HCT116 (cell line): Measurements from ENCODE around the gene RIMOC1. TPM values are rescaled to one million over a fixed set of nuclear protein-coding genes. Genes with fewer than 3 reads are reported as not detected.

ENCODE experiments used
- ATAC-seq: fragments of 200-7000 bp; cut with Tn5 transposase; 2 replicates; pipeline ENCODE4 v1.9.1; 2020; ENCODE audit warnings: mild to moderate bottlenecking, moderate library complexity
- BruUV-seq: library from RNA; stranded (reverse); fragments of 400-500 nt; replicated peaks from 2 replicates; lab custom pipeline; 2021; lab: Mats Ljungman, UMichigan
- CTCF ChIA-PET: fragments of 300-600 bp; sonication (Branson Sonifier 250); formaldehyde crosslinking; loops from one replicate; lab custom pipeline; 2021; ENCODE audit warnings: antibody characterized with exemption; lab: Charles Lee
- POLR2A ChIA-PET: fragments of 300-600, 350-600 bp; sonication (Branson Sonifier 250); formaldehyde crosslinking; loops from one replicate; lab custom pipeline; 2021; ENCODE audit warnings: antibody characterized with exemption; lab: Charles Lee
- RAD21 ChIA-PET, 2 experiments: fragments of 300-600 bp; sonication (Branson Sonifier 250); formaldehyde crosslinking; loops; one replicate each; lab custom pipeline; 2023; ENCODE audit warnings: low total read pairs in 2 of 2; ENCODE audit not compliant: uncharacterized antibody in 2 of 2, unreplicated experiment in 2 of 2, low non-redundant PET in 1 of 2; lab: Charles Lee
- DNase-seq: peaks from one replicate; pipeline ENCODE4 v3.0.0-alpha.2; 2010; ENCODE audit warnings: low read depth, low spot score
- H2AFZ ChIP-seq: fragments of 200-600 bp; shearing (Covaris generic), sonication (generic); 2 replicates; pipeline ENCODE4 v1.6.1; 2017; ENCODE audit warnings: low read depth, mixed run types, mixed read lengths, antibody characterized with exemption, low read length; ENCODE audit not compliant: poor library complexity, severe bottlenecking
- H3K27ac ChIP-seq: 2 replicates; pipeline ENCODE4 v1.5.1; 2012; ENCODE audit warnings: low read depth, low read length
- H3K27me3 ChIP-seq: fragments of 200-600 bp; sonication (generic); 2 replicates; pipeline ENCODE4 v1.6.1; 2016; ENCODE audit warnings: mixed run types, low read length, mixed read lengths; ENCODE audit not compliant: insufficient read depth
- H3K36me3 ChIP-seq, 2 experiments: fragments of 200-500 bp in 1 of 2; fragments of 200-600 bp in 1 of 2; sonication (Bioruptor generic) in 1 of 2; sonication (generic) in 1 of 2; 2 replicates each; pipeline versions ENCODE4 v1.5.1 to v1.6.1; 2014 to 2016; ENCODE audit warnings: low read length in 2 of 2, inconsistent platforms in 1 of 2, mixed read lengths in 1 of 2, mixed run types in 1 of 2; ENCODE audit not compliant: insufficient read depth in 2 of 2, control insufficient read depth in 1 of 2
- H3K4me1 ChIP-seq, 2 experiments: fragments of 200-600 bp in 1 of 2; sonication (generic) in 1 of 2; 2 replicates each; pipeline versions ENCODE4 v1.5.1 to v1.6.1; 2012 to 2017; ENCODE audit warnings: low read length in 2 of 2, inconsistent platforms in 1 of 2, mild to moderate bottlenecking in 1 of 2, mixed read lengths in 1 of 2, mixed run types in 1 of 2, moderate library complexity in 1 of 2; ENCODE audit not compliant: insufficient read depth in 2 of 2, control insufficient read depth in 1 of 2
- H3K4me2 ChIP-seq: fragments of 200-600 bp; sonication (generic); 2 replicates; pipeline ENCODE4 v1.6.1; 2017; ENCODE audit warnings: mixed run types, low read length, mixed read lengths
- H3K4me3 ChIP-seq, 2 experiments: fragments of 200-600 bp in 1 of 2; sonication (generic) in 1 of 2; replicated peaks in 1 of 2; 2 replicates each; pipeline ENCODE4 v1.5.1; 2011 to 2016; ENCODE audit warnings: low read length in 2 of 2, control low read depth in 1 of 2, low read depth in 1 of 2, mild to moderate bottlenecking in 1 of 2, mixed read lengths in 1 of 2, mixed run types in 1 of 2
- H3K79me2 ChIP-seq: fragments of 200-600 bp; sonication (generic); 2 replicates; pipeline ENCODE4 v1.6.1; 2017; ENCODE audit warnings: mild to moderate bottlenecking, mixed run types, low read length, moderate library complexity, mixed read lengths; ENCODE audit not compliant: insufficient read depth
- H3K9ac ChIP-seq: fragments of 200-600 bp; sonication (generic); 2 replicates; pipeline ENCODE4 v1.6.1; 2016; ENCODE audit warnings: low read length, mixed read lengths
- H3K9me2 ChIP-seq: fragments of 200-600 bp; sonication (generic), shearing (Covaris generic); 2 replicates; pipeline ENCODE4 v1.6.1; 2017; ENCODE audit warnings: mixed run types, mild to moderate bottlenecking, moderate library complexity; ENCODE audit not compliant: insufficient read depth
- H3K9me3 ChIP-seq, 2 experiments: fragments of 200-500 bp in 1 of 2; fragments of 200-600 bp in 1 of 2; sonication (Bioruptor generic) in 1 of 2; sonication (generic) in 1 of 2; 2 replicates each; pipeline ENCODE4 v1.6.1; 2014 to 2017; ENCODE audit warnings: low read length in 2 of 2, mixed read lengths in 2 of 2, inconsistent platforms in 1 of 2, low read depth in 1 of 2, mild to moderate bottlenecking in 1 of 2, mixed run types in 1 of 2, moderate library complexity in 1 of 2; ENCODE audit not compliant: control insufficient read depth in 1 of 2, insufficient read depth in 1 of 2
- H4K20me1 ChIP-seq: fragments of 200-600 bp; sonication (generic), shearing (Covaris generic); 2 replicates; pipeline ENCODE4 v1.6.1; 2017; ENCODE audit warnings: mixed run types, mild to moderate bottlenecking, moderate library complexity; ENCODE audit not compliant: insufficient read depth
- ELF1 ChIP-seq: IDR thresholded peaks from 2 replicates; pipeline ENCODE4 v1.6.1; 2012; ENCODE audit warnings: low read depth, borderline replicate concordance
- JUND ChIP-seq: IDR thresholded peaks from 2 replicates; pipeline ENCODE4 v1.6.1; 2012
- POLR2A ChIP-seq: IDR thresholded peaks from 2 replicates; pipeline ENCODE4 v1.7.0; 2011; ENCODE audit warnings: borderline replicate concordance; ENCODE audit not compliant: insufficient read depth, insufficient read length; ENCODE audit errors: extremely low read depth
- POLR2AphosphoS5 ChIP-seq: IDR thresholded peaks from 2 replicates; pipeline ENCODE4 v1.6.1; 2011; ENCODE audit warnings: mild to moderate bottlenecking, low read depth, low read length, moderate library complexity
- SIN3A ChIP-seq: IDR thresholded peaks from 2 replicates; pipeline ENCODE4 v1.6.1; 2012; ENCODE audit warnings: low read depth
- SRF ChIP-seq: IDR thresholded peaks from 2 replicates; pipeline ENCODE4 v1.6.1; 2012; ENCODE audit warnings: low read depth
- YY1 ChIP-seq: IDR thresholded peaks from 2 replicates; pipeline ENCODE4 v1.6.1; 2011; ENCODE audit warnings: low read length, low read depth, moderate library complexity, mild to moderate bottlenecking; ENCODE audit not compliant: insufficient replicate concordance; ENCODE audit errors: extremely low read depth
- ZFX ChIP-seq: fragments of 450-650 bp; IDR thresholded peaks from 2 replicates; pipeline ENCODE4 v1.6.1; 2017
- intact Hi-C: fragments of 100-400 bp; cut with micrococcal nuclease; formaldehyde crosslinking; loops from 2 replicates; pipeline ENCODE4 v1.10.0; 2022
- total RNA-seq: library from RNA; stranded (reverse); gene quantifications from one replicate; pipeline ENCODE4 v1.2.1, GENCODE V29; 2021; ENCODE audit not compliant: unreplicated experiment
- TF ChIP-seq, protein P1 (sequence below): IDR thresholded peaks from 2 replicates; pipeline ENCODE4 v1.6.1; 2011; ENCODE audit warnings: mild to moderate bottlenecking, low read length, moderate library complexity; ENCODE audit not compliant: insufficient replicate concordance; ENCODE audit errors: extremely low read depth

Gene RIMOC1
- total RNA-seq, 1 experiment from 2014 or later, result 28.2 TPM

DNA sequence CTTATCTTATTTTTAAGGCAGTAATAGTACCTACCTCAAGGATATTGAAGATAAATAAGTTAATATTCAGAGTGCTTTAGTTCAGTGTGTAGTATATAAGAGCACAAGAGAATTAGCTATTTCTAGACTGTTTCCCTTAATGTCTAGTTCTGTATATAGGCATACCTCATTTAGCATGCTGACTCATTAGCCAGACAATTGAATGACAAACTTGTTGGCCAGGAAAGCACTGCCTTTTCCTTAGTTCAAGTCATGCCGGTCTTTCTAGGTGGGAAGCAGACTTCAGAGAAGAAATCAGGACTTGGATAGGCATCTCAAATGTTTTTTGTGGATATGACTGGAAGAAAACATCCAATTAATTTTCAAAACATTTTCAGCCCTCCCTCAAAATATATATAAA is 17.7 kb downstream of the RIMOC1 start (continued):
- TF ChIP-seq, protein P1, sequence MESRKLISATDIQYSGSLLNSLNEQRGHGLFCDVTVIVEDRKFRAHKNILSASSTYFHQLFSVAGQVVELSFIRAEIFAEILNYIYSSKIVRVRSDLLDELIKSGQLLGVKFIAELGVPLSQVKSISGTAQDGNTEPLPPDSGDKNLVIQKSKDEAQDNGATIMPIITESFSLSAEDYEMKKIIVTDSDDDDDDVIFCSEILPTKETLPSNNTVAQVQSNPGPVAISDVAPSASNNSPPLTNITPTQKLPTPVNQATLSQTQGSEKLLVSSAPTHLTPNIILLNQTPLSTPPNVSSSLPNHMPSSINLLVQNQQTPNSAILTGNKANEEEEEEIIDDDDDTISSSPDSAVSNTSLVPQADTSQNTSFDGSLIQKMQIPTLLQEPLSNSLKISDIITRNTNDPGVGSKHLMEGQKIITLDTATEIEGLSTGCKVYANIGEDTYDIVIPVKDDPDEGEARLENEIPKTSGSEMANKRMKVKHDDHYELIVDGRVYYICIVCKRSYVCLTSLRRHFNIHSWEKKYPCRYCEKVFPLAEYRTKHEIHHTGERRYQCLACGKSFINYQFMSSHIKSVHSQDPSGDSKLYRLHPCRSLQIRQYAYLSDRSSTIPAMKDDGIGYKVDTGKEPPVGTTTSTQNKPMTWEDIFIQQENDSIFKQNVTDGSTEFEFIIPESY, result no peak
- TF ChIP-seq JUND (no peak), ZFX (no peak), ELF1 (no peak)

DNA sequence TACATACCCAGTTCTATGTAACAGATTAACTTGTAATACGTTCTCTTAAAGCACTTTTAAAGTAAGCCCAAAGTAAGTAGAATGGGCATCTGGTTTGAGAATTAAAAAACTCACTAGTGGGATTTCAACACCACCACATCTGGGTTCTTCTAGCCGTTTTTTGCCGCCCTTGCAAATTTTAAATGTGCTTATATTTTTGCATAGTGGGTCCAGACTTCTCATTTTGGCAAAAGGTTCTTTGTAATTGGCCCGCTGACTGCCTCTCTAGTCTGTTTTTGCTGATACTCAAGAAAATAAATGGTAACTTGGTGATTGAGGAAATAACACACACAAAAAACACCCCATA is 20.4 kb downstream of the RIMOC1 start:
- Histone ChIP-seq H3K9ac (peak overlapping the region; percentile 93), H3K27me3 (no peaks in the 10 kb centered on the region), H3K9me3 (no peaks in the 10 kb centered on the region), H3K36me3 (no peaks in the 10 kb centered on the region), H3K27ac (peak overlapping the region; percentile 73; the same call in 1 of the 2 replicates), H4K20me1 (no peaks in the 10 kb centered on the region), H3K4me1 (peaks cover 3 to 12% of the 10 kb centered on the region in 2 experiments; a peak in 3 of 4 replicates), H2AFZ (peak overlapping the region; percentile 78), H3K79me2 (no peaks in the 10 kb centered on the region)
- ChIA-PET RAD21 (no interaction called here), POLR2A (interaction anchor here (1.6 kb wide), 1 partner anchor 21 kb away, joined by 7 read pairs; the partner anchor contains the start of gene RIMOC1)
- intact Hi-C loops, result no loop called here
- TF ChIP-seq SIN3A (no peak), YY1 (no peak), POLR2AphosphoS5 (no peak), SRF (no peak), POLR2A (no peak)
- TF ChIP-seq, protein P1, result no peak
- TF ChIP-seq, all 23 proteins: peak for 0
- Histone ChIP-seq H3K4me2 (peak overlapping the region; percentile 79), H3K9me2 (no peaks in the 10 kb centered on the region), H3K4me3 (peak overlapping the region; percentile 66)
- no TSS peak for BruUV-seq
- DNase-seq (no peak), ATAC-seq (no peak)
- CTCF ChIA-PET, result interaction anchor here (1.5 kb wide), 1 partner anchor 133 kb away, joined by 5 read pairs; no protein-coding TSS in a partner anchor
